Lower leg skin (tissue), 3 donors: ENCODE data around the gene NPPB.

ENCODE experiments used
- CTCF ChIP-seq, 3 donors: fragments of 450-650 bp; IDR thresholded peaks; one replicate each; pipeline ENCODE4 v1.5.1; 2016; ENCODE audit warnings: antibody characterized with exemption in 3 of 3, mild to moderate bottlenecking in 3 of 3, moderate library complexity in 2 of 3
- POLR2A ChIP-seq, 2 donors: fragments of 450-650 bp; IDR thresholded peaks; one replicate each; pipeline ENCODE4 v1.6.1; 2016 to 2017; ENCODE audit warnings: antibody characterized with exemption in 2 of 2, mild to moderate bottlenecking in 1 of 2, moderate library complexity in 1 of 2

- no peak for TF ChIP-seq CTCF (IDR thresholded peaks at IDR 0.05)
- TF ChIP-seq POLR2A (IDR thresholded peaks at IDR 0.05): no peak
Measured at GRCh38 chr1:11833497-11833896, 25.2 kb downstream of the NPPB start.
